HEK293 (cell line): Measurements from ENCODE around the gene SIGMAR1.

Experiments
- GLI4 ChIP-seq: fragments of 450-650 bp; formaldehyde crosslinking; IDR thresholded peaks from 2 replicates; pipeline ENCODE4 v1.5.1; 2016; ENCODE audit warnings: missing biosample characterization, missing genetic modification characterization
- IKZF3 ChIP-seq: fragments of 450-650 bp; IDR thresholded peaks from 2 replicates; pipeline ENCODE4 v1.5.0; 2018; ENCODE audit warnings: missing biosample characterization, mild to moderate bottlenecking, missing genetic modification characterization, moderate library complexity
- SCRT1 ChIP-seq: fragments of 450-650 bp; formaldehyde crosslinking; IDR thresholded peaks from 2 replicates; pipeline ENCODE4 v1.5.1; 2016; ENCODE audit warnings: missing biosample characterization, missing genetic modification characterization, borderline replicate concordance
- SCRT2 ChIP-seq: fragments of 450-650 bp; formaldehyde crosslinking; IDR thresholded peaks from 2 replicates; pipeline ENCODE4 v1.5.1; 2016; ENCODE audit warnings: missing biosample characterization, missing genetic modification characterization
- SP2 ChIP-seq: fragments of 450-650 bp; formaldehyde crosslinking; IDR thresholded peaks from 2 replicates; pipeline ENCODE4 v1.5.1; 2016; ENCODE audit warnings: missing biosample characterization, missing genetic modification characterization
- TRIM28 ChIP-seq: IDR thresholded peaks from 2 replicates; pipeline ENCODE4 v1.6.1; 2011; ENCODE audit warnings: low read length, control low read depth, borderline replicate concordance
- ZBTB17 ChIP-seq: fragments of 450-650 bp; formaldehyde crosslinking; IDR thresholded peaks from 2 replicates; pipeline ENCODE4 v1.5.1; 2016; ENCODE audit warnings: missing biosample characterization, missing genetic modification characterization
- ZFP3 ChIP-seq: fragments of 450-650 bp; formaldehyde crosslinking; IDR thresholded peaks from 2 replicates; pipeline ENCODE4 v1.5.1; 2016; ENCODE audit warnings: low read depth, missing biosample characterization, missing genetic modification characterization
- ZNF10 ChIP-seq: fragments of 450-650 bp; formaldehyde crosslinking; IDR thresholded peaks from 2 replicates; pipeline ENCODE4 v1.5.1; 2017; ENCODE audit warnings: missing biosample characterization, missing genetic modification characterization
- ZNF132 ChIP-seq: fragments of 450-650 bp; formaldehyde crosslinking; IDR thresholded peaks from 2 replicates; pipeline ENCODE4 v1.5.1; 2017; ENCODE audit warnings: missing biosample characterization, missing genetic modification characterization, borderline replicate concordance
- ZNF23 ChIP-seq: fragments of 450-650 bp; formaldehyde crosslinking; IDR thresholded peaks from 2 replicates; pipeline ENCODE4 v1.5.1; 2016; ENCODE audit warnings: missing biosample characterization, missing genetic modification characterization, borderline replicate concordance
- ZNF302 ChIP-seq: fragments of 450-650 bp; formaldehyde crosslinking; IDR thresholded peaks from 2 replicates; pipeline ENCODE4 v1.5.1; 2016; ENCODE audit warnings: missing biosample characterization, missing genetic modification characterization, low read depth
- ZNF324 ChIP-seq: fragments of 450-650 bp; formaldehyde crosslinking; IDR thresholded peaks from 2 replicates; pipeline ENCODE4 v1.5.1; 2016; ENCODE audit warnings: missing biosample characterization, missing genetic modification characterization
- ZNF341 ChIP-seq: fragments of 450-650 bp; formaldehyde crosslinking; IDR thresholded peaks from 2 replicates; pipeline ENCODE4; 2016; ENCODE audit warnings: low read depth, missing biosample characterization, missing genetic modification characterization
- ZNF416 ChIP-seq: fragments of 450-650 bp; formaldehyde crosslinking; IDR thresholded peaks from 2 replicates; pipeline ENCODE4 v1.5.1; 2016; ENCODE audit warnings: missing biosample characterization, missing genetic modification characterization
- ZNF433 ChIP-seq: fragments of 450-650 bp; formaldehyde crosslinking; IDR thresholded peaks from 2 replicates; pipeline ENCODE4 v1.5.1; 2016; ENCODE audit warnings: missing biosample characterization, missing genetic modification characterization, low read depth
- ZNF501 ChIP-seq: fragments of 450-650 bp; formaldehyde crosslinking; IDR thresholded peaks from 2 replicates; pipeline ENCODE4 v1.5.1; 2016; ENCODE audit warnings: missing biosample characterization, missing genetic modification characterization
- ZNF548 ChIP-seq: fragments of 450-650 bp; formaldehyde crosslinking; IDR thresholded peaks from 2 replicates; pipeline ENCODE4 v1.5.1; 2016; ENCODE audit warnings: missing biosample characterization, missing genetic modification characterization
- ZNF558 ChIP-seq: fragments of 450-650 bp; formaldehyde crosslinking; IDR thresholded peaks from 2 replicates; pipeline ENCODE4 v1.5.1; 2016; ENCODE audit warnings: missing biosample characterization, missing genetic modification characterization
- ZNF610 ChIP-seq: fragments of 450-650 bp; formaldehyde crosslinking; IDR thresholded peaks from 2 replicates; pipeline ENCODE4 v1.5.1; 2016; ENCODE audit warnings: missing biosample characterization, missing genetic modification characterization, borderline replicate concordance
- ZNF776 ChIP-seq: fragments of 450-650 bp; formaldehyde crosslinking; IDR thresholded peaks from 2 replicates; pipeline ENCODE4 v1.5.0; 2017; ENCODE audit warnings: missing biosample characterization, missing genetic modification characterization, borderline replicate concordance
- ZNF791 ChIP-seq: fragments of 450-650 bp; formaldehyde crosslinking; IDR thresholded peaks from 2 replicates; pipeline ENCODE4 v1.5.1; 2016; ENCODE audit warnings: missing biosample characterization, missing genetic modification characterization
- TF ChIP-seq, protein P1 (sequence below): fragments of 450-650 bp; formaldehyde crosslinking; IDR thresholded peaks from 2 replicates; pipeline ENCODE4 v1.5.1; 2017; ENCODE audit warnings: missing biosample characterization, missing genetic modification characterization
- TF ChIP-seq, protein P2 (sequence below): fragments of 450-650 bp; formaldehyde crosslinking; IDR thresholded peaks from 2 replicates; pipeline ENCODE4 v1.5.1; 2016; ENCODE audit warnings: missing biosample characterization, missing genetic modification characterization
- TF ChIP-seq, protein P3 (sequence below): fragments of 450-650 bp; formaldehyde crosslinking; IDR thresholded peaks from 2 replicates; pipeline ENCODE4 v1.5.1; 2016; ENCODE audit warnings: missing biosample characterization, missing genetic modification characterization
- TF ChIP-seq, protein P4 (sequence below): fragments of 450-650 bp; IDR thresholded peaks from 2 replicates; pipeline ENCODE4 v1.5.1; 2018; ENCODE audit warnings: missing biosample characterization, missing genetic modification characterization
- TF ChIP-seq, protein P5 (sequence below): fragments of 450-650 bp; formaldehyde crosslinking; IDR thresholded peaks from 2 replicates; pipeline ENCODE4 v1.5.1; 2016; ENCODE audit warnings: missing biosample characterization, missing genetic modification characterization

Gene SIGMAR1

DNA sequence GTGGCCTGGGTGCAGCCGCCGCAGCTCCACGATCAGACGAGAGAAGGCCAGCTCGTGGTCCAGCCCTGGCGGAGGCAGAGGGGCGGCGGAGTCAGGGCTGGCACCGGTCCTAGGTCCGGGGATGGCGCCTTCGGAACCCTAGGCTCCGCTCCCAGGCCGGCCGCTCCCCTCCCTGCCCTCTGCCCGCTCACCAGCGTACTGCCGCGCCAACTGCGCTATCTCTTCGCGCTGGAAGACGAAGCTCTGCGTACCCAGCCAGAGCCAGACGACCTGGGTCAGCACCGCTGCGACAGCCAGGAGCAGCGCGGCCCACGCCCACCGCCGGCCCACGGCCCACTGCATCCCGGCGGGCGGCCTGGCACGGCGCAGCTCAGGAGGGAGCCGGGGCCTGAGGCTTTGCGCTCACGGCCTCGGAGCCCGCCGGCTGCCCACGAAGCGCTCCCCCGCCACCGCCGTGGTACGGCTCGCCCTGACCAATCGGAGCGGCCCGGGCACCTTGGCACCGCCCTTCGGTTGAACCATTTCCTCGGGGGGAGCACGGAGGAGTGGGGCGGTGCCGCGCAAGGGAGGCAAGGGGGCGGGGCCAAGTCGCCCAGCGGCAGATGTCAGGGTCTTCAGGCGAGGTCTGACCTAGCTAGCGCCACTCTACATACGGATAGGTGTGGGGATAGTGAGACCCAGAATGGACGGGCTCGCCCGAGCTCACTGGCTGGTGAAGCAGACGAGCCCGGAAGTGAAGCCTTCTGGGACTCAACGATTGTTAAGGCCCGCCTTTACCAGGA is at the start of gene SIGMAR1 (continued):
- no peak for TF ChIP-seq ZNF548 (tag by site-specific recombination)
- TF ChIP-seq, protein P1, sequence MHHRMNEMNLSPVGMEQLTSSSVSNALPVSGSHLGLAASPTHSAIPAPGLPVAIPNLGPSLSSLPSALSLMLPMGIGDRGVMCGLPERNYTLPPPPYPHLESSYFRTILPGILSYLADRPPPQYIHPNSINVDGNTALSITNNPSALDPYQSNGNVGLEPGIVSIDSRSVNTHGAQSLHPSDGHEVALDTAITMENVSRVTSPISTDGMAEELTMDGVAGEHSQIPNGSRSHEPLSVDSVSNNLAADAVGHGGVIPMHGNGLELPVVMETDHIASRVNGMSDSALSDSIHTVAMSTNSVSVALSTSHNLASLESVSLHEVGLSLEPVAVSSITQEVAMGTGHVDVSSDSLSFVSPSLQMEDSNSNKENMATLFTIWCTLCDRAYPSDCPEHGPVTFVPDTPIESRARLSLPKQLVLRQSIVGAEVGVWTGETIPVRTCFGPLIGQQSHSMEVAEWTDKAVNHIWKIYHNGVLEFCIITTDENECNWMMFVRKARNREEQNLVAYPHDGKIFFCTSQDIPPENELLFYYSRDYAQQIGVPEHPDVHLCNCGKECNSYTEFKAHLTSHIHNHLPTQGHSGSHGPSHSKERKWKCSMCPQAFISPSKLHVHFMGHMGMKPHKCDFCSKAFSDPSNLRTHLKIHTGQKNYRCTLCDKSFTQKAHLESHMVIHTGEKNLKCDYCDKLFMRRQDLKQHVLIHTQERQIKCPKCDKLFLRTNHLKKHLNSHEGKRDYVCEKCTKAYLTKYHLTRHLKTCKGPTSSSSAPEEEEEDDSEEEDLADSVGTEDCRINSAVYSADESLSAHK (tag by site-specific recombination) = no peak
- TF ChIP-seq ZNF324 (tag by site-specific recombination) = no peak
- no peak for TF ChIP-seq ZNF776 (tag by site-specific recombination)
- no peak for TF ChIP-seq ZBTB17 (tag by site-specific recombination)
- TF ChIP-seq ZNF433 = no peak
- TF ChIP-seq ZNF610 = no peak
- no peak for TF ChIP-seq ZNF558 (tag by site-specific recombination)
- TF ChIP-seq ZNF341 (tag by site-specific recombination) = no peak
- TF ChIP-seq ZNF10 = no peak
- no peak for TF ChIP-seq ZNF132 (tag by site-specific recombination)
- TF ChIP-seq IKZF3 (tag by site-specific recombination) = no peak
- no peak for TF ChIP-seq ZNF416 (tag by site-specific recombination)
- TF ChIP-seq, protein P2, sequence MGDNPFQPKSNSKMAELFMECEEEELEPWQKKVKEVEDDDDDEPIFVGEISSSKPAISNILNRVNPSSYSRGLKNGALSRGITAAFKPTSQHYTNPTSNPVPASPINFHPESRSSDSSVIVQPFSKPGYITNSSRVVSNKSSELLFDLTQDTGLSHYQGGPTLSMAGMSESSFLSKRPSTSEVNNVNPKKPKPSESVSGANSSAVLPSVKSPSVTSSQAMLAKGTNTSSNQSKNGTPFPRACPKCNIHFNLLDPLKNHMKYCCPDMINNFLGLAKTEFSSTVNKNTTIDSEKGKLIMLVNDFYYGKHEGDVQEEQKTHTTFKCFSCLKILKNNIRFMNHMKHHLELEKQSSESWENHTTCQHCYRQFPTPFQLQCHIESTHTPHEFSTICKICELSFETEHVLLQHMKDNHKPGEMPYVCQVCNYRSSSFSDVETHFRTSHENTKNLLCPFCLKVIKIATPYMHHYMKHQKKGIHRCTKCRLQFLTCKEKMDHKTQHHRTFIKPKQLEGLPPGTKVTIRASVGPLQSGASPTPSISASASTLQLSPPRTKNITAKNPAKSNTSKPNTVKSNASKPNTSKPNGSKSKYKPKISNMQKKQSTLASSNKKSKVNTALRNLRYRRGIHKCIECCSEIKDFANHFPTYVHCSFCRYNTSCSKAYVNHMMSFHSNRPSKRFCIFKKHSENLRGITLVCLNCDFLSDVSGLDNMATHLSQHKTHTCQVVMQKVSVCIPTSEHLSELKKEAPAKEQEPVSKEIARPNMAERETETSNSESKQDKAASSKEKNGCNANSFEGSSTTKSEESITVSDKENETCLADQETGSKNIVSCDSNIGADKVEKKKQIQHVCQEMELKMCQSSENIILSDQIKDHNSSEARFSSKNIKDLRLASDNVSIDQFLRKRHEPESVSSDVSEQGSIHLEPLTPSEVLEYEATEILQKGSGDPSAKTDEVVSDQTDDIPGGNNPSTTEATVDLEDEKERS (tag by site-specific recombination) = no peak
- TF ChIP-seq, protein P3, sequence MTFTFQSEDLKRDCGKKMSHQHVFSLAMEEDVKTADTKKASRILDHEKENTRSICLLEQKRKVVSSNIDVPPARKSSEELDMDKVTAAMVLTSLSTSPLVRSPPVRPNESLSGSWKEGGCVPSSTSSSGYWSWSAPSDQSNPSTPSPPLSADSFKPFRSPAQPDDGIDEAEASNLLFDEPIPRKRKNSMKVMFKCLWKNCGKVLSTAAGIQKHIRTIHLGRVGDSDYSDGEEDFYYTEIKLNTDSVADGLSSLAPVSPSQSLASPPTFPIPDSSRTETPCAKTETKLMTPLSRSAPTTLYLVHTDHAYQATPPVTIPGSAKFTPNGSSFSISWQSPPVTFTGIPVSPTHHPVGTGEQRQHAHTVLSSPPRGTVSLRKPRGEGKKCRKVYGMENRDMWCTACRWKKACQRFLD (tag by site-specific recombination) = no peak
- TF ChIP-seq ZNF791 (tag by site-specific recombination) = no peak
- peak; percentile 89 for TF ChIP-seq SP2 (tag by site-specific recombination)
- TF ChIP-seq ZNF501 (tag by site-specific recombination) = 0 out of 2 replicates have a peak, but pooled peaks have one; percentile 48
- no peak for TF ChIP-seq ZNF23 (tag by site-specific recombination)
- TF ChIP-seq ZFP3 = no peak
- no peak for TF ChIP-seq SCRT2 (tag by site-specific recombination)
- no peak for TF ChIP-seq ZNF302 (tag by site-specific recombination)
- TF ChIP-seq SCRT1 (tag by site-specific recombination) = no peak
- TF ChIP-seq, protein P4, sequence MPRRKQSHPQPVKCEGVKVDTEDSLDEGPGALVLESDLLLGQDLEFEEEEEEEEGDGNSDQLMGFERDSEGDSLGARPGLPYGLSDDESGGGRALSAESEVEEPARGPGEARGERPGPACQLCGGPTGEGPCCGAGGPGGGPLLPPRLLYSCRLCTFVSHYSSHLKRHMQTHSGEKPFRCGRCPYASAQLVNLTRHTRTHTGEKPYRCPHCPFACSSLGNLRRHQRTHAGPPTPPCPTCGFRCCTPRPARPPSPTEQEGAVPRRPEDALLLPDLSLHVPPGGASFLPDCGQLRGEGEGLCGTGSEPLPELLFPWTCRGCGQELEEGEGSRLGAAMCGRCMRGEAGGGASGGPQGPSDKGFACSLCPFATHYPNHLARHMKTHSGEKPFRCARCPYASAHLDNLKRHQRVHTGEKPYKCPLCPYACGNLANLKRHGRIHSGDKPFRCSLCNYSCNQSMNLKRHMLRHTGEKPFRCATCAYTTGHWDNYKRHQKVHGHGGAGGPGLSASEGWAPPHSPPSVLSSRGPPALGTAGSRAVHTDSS = no peak; the same call in 1 of the 2 replicates
- TF ChIP-seq, protein P5, sequence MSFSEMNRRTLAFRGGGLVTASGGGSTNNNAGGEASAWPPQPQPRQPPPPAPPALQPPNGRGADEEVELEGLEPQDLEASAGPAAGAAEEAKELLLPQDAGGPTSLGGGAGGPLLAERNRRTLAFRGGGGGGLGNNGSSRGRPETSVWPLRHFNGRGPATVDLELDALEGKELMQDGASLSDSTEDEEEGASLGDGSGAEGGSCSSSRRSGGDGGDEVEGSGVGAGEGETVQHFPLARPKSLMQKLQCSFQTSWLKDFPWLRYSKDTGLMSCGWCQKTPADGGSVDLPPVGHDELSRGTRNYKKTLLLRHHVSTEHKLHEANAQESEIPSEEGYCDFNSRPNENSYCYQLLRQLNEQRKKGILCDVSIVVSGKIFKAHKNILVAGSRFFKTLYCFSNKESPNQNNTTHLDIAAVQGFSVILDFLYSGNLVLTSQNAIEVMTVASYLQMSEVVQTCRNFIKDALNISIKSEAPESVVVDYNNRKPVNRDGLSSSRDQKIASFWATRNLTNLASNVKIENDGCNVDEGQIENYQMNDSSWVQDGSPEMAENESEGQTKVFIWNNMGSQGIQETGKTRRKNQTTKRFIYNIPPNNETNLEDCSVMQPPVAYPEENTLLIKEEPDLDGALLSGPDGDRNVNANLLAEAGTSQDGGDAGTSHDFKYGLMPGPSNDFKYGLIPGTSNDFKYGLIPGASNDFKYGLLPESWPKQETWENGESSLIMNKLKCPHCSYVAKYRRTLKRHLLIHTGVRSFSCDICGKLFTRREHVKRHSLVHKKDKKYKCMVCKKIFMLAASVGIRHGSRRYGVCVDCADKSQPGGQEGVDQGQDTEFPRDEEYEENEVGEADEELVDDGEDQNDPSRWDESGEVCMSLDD (tag by site-specific recombination) = no peak
- TF ChIP-seq GLI4 = no peak
- peak; percentile 56; the same call in 1 of the 2 replicates for TF ChIP-seq TRIM28
